NCI-H146 treated with DMSO at 0.1 percent for 48 hours (cell line): ENCODE results near the gene AKAP12.

Experiments
- DNase-seq: peaks from one replicate; lab custom pipeline; 2025; ENCODE audit not compliant: unreplicated experiment; lab: John Stamatoyannopoulos, UW

AKAP12 gene

DNA sequence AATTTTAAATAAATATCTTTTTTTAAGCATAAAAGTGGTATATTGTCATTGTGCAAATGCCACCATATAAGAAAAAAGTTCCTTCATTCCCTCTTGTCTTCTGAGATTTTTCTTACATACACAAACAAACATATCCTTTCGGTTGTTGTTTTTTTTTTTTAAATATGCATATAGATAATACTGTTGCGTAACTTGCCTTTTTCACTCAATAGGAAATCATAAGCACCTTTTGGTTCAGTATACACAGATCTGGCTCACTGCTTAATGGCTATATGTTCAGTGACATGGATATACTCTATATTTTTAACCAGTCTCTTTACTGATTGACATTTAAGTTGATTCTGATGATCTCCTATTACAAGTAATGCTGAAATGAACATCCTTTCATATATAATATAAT lies 40.1 kb downstream of the AKAP12 start:
- no peak for DNase-seq

DNA sequence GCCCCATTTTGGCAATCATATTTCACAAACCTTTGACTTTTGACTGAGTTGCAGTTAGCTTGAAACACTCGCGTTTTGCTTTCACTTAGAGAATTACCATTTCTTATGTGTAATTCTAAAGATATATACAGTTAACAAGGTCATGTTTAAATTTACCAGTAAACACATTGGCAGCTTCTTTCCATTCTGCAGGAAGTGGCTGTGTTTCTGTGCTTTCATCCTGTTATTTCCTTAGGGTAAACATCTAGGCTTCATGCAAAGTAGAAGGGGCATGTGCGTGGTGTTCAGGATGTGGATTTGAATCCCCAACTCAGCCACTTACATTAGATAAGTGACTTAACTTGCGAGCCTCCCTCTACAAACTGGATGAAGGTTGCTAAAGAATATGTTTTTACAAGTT lies 41.1 kb downstream of the AKAP12 start:
- no peak for DNase-seq

DNA sequence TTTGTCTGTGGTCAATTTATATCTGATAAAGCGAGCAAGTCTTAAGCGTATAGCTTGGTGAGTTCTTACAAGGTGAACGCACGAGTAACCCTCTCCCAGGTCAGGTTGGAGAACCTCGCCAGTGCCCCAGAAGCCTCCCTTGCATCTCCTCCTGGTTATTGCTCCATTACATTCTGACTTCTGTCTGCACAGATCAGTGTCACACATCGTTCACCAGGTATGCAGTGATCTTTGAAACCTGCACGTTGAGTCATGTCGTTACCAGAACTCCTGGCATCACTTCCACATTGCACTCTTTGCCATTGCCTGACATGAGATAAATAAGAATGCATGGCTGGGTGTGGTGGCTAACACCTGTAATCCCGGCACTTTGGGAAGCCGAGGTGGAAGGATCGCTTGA lies 44.2 kb downstream of the AKAP12 start:
- DNase-seq: no peak

DNA sequence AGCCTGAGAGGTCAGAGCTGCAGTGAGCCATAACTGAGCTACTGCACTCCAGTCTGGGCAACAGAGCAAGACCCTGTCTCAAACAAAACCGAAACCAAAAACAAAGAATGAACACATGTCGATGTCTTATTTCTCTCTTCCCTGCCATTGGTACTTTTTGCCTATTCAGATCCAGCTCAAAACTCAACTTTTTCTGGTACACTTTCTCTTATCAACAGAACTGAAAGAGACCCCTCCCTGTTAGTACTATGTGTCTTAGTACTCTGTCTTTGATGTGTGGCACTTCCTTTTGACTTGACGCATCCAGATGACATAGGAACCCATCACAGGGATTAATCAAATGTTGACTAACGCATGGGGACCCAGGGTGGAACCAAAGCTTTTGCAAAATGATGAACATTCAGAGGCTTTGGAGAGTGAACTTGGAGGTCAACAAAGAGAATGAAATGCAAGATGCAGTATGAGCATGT lies 44.8 kb downstream of the AKAP12 start:
- no peak for DNase-seq

DNA sequence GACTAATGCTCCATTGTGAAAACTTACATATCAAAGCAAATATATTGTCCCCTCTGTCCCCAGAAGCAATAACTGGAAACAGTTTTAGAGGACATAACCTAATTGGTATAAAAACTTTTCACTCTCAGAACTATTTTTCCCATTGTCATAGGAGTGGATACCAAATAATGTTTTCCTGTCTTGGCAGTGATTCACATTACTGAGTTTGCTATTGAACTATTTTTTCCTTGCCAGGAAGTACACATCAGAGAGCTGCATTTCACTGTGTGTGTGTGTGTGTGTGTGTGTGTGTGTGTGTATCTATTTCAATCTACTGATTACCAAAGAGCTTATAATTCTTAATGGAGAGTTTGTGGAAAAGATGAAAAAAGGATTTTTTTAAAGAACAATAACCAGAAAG lies 45.4 kb downstream of the AKAP12 start:
- DNase-seq: no peak

DNA sequence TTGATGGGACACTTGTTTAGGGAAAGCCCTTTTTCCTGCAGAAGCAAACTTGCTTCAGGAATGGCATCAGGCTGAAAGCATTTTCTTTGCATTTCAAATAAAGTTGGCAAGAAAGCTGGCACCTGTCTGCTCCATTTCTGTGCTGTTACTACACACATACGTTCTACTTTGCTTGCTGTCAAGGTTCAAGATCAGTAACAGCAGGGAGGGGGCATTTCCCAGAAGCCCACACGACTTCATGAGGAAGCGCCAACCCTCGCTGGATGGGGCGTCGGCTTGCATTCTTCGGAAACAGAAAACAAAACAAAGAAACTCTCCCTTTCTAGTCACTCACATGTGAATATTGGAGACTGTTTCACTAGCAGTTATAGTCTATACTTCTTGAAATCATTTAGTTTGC lies 46.4 kb downstream of the AKAP12 start:
- no peak for DNase-seq

DNA sequence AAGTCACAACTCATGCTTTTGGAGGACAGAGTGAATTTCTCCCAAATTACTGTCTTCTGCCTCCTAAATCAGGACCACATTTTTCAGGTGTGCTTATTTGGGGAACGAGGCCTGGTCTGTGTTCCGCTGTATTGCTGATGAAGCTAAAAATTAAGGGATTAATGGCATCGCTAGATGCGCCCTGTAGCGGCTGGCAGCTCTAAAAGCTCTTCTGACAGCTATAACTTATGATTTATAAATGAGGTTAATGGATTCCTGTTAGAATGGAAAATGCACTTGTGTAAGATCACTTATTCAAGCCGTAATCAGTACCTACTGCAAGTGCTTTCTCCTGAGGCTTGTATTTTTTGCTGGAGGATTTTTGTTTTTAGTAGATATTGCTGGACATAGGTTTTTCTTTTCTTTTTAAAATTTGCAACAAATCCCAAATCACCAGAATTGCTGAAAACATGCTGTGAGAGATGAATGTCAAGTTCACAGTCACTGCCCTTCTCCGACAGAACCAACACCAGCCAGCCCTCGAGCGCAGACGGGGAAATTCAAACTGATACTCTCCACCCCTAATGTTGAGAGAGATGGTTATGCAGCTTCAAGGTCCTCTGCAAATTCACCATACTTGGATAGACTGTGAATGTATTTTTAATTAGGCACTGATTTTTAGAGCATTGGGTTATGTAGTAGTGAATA lies 49.1 kb downstream of the AKAP12 start:
- no peak for DNase-seq

DNA sequence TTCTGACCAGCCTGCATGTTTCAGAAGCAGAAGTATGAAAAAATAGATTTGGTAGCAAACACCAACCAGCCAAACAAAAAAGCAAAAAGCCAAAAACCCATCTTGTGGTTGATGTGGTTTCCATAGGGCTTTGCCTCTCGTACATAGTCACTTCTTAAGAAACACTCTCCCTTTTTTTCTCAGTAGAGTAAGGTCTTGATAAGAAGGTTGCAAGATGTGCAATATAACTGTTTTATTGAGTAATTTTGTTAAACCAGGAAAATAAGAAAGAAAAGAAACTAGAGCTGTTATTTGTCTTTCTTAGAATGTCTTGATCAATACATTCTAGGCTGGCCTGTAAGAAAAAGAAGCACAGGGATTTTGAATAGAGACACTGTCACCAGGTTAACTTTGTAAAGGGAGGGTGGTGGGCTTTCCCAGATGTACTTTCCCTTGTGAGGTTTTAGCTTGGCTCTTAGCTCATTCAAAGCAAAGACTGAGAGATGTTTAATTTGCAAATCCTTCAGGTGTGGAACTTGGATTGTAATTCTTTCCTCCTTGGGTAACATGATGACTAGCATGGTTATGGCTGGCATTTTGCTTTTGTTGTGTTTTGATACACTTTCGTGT lies 49.7 kb downstream of the AKAP12 start:
- DNase-seq: no peak

DNA sequence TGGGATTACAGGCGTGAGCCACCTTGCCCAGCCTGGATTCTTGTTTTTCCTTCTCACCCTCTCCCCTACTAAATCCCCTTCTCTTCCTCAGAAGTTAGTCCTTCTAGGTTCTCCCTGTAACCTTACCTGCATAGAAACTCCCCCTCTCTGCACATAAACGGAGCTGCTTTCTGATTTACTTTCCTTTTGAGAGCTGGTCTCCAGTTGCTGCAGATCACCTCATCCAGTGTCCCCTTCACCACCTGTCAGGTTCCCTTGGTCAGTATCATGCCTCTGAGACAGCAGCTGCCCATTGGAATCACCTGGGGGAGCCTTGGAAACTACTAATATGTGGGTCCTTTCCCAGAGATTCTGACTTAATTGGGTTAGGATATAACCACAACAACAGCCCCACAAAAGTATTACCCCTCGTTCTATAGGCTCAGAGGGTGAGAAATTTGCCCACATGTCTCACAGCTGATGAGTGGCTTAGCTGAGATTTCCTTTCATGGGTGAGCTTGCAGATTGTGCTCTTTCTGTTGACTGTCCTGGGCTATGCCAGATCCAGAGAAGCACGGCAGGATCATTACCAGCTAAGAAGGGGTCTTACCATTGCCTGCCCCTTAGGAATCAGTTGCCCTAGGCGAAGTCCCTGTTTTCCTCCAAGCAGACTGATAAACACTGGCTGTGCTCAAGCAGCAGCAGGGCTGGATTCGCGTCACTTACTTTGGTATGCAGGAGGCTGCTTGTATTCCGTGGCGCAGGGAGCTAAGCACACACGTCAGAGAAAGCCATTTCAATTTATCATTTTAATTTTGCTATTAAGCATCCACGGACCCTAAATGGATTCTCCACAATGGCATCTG lies 51.3 kb downstream of the AKAP12 start:
- DNase-seq: no peak

DNA sequence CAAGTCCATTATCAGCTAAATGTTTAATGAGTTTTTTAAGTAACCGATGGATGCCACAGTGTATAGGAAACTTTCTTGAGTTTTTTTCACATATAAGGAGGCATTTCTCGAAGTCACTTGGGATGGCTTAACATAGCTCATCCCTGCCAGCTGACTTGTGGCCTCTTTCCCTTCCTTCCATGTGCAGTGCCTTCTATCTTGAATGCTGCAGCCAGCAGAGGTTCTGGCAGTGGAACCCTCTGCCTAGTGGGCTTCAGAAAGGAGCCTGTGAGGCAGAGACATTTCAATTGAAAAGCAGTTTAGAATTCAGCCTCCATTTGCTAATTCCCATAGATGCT lies 51.9 kb downstream of the AKAP12 start:
- no peak for DNase-seq

DNA sequence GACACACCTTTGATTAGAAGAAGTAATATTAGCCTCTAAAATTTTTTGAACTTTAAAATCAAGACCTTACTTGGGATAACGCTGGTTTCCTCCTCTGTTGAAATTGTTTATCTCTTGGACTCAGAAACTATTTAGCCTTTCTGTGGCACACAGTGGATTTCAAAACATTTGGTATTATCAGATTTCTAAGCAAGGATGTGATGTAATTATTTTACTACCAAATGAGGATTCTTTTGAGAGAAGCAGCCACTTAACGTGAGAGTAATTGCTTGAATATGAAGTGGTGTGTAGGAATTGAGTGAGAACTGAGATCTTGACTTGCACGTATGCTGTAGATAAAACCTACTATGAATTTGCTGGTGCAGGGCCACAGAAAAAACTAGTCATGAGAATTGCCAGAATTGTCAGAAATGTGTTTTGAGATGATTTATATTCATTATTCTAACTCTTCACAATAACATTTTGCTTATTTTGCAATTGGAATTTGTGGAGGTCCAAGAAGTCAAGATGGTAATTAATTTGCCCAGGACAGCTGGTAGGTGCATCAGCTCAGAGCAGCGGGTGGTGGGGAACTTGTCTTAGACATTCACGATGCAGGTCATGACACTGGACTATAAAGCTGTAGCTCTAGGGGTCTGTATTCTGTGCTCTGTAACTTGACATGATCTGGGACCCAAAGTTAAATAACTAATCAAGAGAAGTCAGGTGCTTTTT lies 53.4 kb downstream of the AKAP12 start:
- DNase-seq: no peak

DNA sequence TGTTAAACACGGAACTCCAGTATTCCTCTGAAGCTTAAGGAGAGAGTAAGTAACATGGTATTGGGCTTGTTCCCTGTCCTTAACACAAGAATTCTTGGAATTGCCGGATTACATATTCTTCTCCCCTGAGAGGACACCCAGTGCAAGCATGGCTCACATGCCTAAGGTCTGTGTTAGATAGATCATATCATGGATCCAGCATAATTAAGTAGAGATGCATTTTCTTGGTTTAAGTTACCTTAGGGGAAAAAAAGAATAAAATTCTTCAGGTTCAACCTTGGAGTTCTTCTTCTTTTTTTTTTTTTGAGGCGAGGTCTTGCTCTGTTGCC lies 53.9 kb downstream of the AKAP12 start:
- no peak for DNase-seq

DNA sequence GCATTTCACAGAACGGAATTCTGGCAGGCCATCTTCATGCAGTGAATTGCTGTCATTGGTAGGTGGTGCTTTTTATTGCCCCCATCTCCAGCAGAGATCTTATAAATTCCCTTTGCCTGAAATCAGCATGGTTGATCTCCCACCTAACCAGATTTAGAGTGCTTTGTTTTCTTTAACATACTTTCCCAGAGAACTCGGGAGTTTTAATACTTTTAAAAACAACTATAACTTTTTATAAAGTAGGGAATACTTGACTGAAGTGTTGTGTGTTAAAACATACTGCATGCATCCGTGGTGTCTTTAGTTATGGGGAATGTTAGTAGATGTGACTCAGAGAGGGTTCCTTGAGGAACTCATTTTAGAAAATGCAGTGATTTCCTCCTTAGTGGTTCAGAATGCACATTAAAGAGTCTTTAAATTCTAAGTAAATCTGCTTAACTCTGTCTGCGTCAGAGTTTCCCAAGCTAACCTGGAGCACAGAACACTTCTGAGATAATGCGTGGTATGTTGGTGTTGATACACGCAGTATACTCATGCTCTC lies 54.9 kb downstream of the AKAP12 start:
- no peak for DNase-seq

DNA sequence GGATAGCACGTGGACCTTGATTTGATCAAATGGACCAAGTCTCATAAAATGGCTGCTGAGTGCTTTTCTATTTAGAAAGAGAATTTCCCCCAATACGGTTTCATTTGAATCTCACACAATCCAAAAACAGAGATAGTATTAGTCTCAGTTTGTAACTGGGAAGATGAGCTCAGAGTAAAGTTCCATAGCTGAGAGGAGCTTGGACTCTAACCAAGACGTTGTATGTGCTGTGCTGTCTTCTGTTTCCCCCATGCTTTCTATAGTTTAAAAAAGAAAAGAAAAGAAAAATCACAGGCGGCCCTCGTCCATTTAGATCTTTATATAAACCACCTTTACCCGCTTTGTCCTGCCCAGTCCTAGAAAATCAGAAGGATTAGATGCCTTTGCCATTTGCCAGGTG lies 58.1 kb downstream of the AKAP12 start:
- DNase-seq: no peak

DNA sequence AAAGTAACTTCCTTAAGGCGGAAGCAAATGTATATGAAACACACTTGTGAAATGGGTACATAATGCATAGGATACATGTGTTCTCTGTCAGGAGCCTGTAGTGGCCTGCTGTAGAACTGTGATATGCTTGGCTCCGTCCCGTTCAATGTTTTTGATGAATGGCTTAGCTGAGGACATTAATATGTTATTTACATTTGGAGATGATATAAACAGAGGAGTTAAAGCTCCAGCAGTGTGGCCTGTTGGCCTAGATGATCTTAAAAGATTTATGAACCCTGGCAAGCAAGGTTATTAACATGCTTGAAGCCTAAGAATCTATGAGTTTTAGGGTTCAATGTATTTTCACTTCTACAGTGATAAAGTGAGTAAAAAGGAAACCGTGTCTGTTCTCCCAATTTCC lies 59.2 kb downstream of the AKAP12 start:
- no peak for DNase-seq

DNA sequence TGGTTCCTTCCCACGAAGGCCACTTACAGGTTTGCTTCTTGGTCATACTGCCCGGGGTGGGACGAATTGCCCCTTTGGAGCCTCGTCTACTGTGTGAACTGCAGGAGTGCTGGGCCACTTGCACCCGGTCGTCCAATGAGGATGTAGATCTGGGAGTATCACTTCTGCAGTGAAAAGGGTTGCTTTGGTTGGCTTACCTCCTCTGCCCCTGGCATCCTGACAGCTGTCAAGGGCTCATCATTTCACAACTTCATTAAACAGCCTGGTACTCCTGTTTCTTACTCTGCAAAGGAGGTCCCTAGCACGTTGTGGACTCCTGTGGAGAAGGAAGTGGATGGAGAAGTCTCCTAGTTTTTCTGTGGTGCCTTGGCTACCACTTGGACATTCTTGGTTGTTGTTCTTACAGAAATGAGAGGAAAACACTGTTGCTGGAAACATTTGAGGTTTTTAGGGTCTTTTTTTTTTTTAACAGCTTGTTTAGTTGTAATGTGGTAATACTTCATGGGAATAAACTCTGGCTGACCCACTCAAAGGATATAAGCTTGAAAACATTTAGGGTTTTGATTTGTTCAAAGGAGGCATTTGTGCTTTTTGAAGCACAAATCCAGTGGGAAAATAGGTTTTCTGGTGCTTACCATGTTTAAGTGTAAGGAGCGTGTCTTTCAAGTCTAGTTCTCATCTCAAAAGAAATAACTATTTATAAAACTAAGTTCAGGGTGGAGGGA lies 60.7 kb downstream of the AKAP12 start:
- no peak for DNase-seq

DNA sequence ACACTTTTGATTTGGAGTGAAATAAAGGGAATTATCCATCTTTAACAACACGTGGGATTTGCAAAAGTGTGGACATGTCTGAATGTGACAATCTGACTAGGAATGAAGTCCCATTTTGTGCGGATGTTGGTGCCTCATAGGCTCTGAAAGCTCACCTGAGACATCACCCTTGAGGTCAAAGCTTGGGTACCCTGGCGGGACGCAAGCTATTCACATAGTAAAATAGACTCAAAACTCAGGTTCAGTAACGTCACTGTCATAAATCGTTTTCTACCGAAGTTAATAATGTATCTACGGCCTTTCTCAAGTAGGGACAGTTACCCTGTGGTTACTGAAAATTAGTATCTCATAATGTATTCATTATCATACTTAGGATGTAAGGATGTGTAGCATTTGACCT lies 61.8 kb downstream of the AKAP12 start:
- no peak for DNase-seq

DNA sequence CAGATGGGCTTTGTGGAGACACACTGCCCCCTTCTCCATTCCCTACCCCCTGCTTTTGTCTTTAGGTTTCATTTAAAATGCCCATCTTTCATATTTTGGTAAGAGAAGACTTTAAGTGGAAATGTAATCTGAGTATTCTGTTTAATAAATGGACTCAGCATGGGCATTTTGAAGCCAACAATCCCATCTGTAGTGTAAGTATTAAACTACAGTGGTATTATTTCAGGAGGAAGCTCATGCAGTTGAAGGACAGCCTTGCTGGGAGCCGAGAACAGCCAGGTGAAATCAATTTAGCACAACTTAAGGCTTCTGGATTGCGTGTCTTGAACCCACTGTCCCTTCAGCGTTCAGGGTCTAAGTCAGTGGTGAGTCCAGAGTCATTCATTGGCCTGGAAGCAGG lies 63.5 kb downstream of the AKAP12 start:
- DNase-seq: no peak

DNA sequence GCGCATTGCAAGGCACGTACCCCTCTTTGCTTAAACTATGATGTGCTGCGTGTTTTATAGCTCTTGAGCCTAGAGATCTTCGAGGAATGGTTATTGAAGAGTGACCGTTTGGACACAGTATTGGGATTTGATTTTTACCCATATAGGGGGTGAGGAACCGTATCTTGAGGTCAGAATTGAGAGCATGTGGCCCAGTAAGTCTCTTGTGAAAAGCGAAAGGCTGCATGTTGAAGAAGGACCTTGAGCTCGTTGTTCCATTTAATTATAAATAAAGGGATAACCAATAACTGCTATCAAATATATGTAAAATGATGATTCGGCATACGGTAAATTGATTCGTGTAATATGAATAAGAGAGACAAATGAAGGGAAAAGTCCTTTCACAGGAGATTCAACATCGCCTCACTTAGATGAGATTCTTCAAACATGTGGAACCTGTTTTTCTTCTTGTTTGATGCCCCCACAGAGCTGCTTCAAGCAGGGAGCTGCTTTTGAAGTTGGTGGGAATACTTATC lies 66.6 kb downstream of the AKAP12 start:
- DNase-seq: no peak

DNA sequence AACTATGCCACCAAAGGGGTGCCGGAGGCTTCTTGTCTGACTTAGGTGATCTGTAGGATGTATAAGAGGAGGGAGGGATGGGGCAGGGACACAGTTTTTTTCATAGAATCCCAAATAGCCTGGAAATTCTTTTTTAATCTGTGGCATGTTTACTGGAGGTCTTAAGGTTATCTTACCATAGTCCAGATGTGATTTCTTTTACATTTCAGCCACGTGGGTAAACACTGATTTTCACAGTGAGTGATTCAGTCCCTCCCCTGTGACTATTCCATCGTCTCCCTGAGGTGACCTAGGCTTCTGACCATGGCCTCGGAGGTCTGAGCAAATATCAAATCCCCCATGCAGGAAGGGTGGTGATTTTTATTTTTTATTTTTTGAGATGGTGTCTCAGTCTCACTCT lies 67.7 kb downstream of the AKAP12 start:
- no peak for DNase-seq

DNA sequence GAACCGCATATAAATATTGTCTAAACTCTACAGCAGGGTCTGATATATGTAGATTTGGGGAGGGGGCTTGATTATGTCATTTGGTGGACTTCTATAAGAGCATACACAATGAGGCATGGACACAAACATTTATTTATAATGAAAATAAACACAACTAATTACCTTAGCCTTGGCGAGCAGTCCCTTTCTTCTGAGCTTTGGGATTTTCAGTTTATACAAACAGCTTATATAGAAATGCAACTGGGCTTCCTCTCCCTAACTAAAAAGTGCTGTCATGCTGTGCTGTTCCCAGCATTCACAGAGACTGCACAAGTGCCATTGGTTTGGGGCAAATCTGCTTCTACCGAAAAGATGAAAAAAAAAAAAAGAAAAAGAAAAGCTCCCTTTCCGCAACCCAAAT lies 69.9 kb downstream of the AKAP12 start:
- DNase-seq: no peak
